ENCODE measurements around the gene FAM120AOS.

FAM120AOS gene

DNA sequence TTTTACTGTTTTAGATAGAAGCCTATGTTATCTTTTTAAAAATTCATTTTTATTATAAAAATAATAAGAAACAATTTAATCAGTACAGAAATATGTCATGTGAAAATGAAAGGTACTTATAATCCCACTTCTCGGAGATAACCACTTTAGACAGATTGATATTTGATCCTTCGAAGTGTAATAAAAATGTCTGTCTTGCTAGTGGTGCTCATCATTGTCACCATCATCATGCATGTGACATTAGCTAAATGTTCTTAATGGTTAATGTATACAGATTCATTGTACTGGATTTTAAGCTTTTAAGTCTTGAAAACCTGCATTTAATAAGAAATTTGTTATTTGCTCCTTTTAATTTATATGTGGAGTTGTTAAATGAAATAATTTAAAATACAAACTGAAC, 30.1 kb upstream of the FAM120AOS start:
- no peak overlapping the region for H3K27ac ChIP-seq (ENCODE audit: poor library complexity, severe bottlenecking)
- no peak for ATAC-seq (ENCODE audit: low read depth)
- no peak for TF ChIP-seq CTCF (IDR thresholded peaks at IDR 0.05; ENCODE audit: poor library complexity, severe bottlenecking)
- no peak for DNase-seq (ENCODE audit: low spot score)
- H3K36me3 ChIP-seq (ENCODE audit: low read depth): peaks cover 53% of the 10 kb centered on the region
- no peaks in the 10 kb centered on the region for H3K4me1 ChIP-seq (ENCODE audit: insufficient read depth, poor library complexity, severe bottlenecking)
- no peaks in the 10 kb centered on the region for H3K9me3 ChIP-seq (ENCODE audit: severe bottlenecking)
- H3K4me3 ChIP-seq (ENCODE audit: severe bottlenecking): no peak overlapping the region
- no peaks in the 10 kb centered on the region for H3K27me3 ChIP-seq (ENCODE audit: insufficient read depth, poor library complexity, severe bottlenecking)

DNA sequence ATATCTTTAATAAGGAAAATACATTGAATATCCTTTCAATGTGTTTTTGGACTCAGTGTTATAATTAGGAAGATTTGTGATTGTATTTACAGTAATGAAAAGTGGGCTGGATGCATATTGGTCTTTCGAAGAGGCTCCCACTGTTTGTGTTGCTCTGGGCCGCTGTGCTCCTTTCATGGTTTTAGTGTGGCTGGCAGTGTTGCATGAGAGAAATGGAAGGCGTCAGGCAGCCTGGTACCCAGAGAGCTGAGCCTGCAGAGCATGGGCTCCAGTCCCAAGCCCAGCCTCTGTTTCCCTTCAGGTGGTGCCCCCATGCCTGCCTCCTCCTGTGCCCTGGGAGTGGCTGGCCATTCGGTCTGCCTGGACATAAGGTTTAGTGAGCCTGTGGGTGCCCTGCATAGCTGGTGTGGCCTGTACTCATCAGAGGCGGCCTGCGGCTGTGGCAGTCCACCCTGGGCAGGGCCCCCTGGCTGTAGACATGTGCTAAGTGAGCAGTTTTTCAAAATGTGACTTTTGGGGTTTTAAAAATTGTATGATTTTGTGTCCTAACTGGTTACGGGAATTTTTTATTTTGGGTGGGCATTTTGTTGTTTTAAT, 27.4 kb upstream of the FAM120AOS start:
- Histone ChIP-seq H3K4me3 (ENCODE audit: severe bottlenecking) (no peak overlapping the region), H3K9me3 (ENCODE audit: severe bottlenecking) (no peaks in the 10 kb centered on the region), H3K4me1 (ENCODE audit: insufficient read depth, poor library complexity, severe bottlenecking) (no peaks in the 10 kb centered on the region), H3K27me3 (ENCODE audit: insufficient read depth, poor library complexity, severe bottlenecking) (no peaks in the 10 kb centered on the region), H3K27ac (ENCODE audit: poor library complexity, severe bottlenecking) (no peak overlapping the region), H3K36me3 (ENCODE audit: low read depth) (peaks cover 57% of the 10 kb centered on the region)
- ATAC-seq (ENCODE audit: low read depth) (no peak), DNase-seq (ENCODE audit: low spot score) (no peak)
- no peak for TF ChIP-seq CTCF (IDR thresholded peaks at IDR 0.05; ENCODE audit: poor library complexity, severe bottlenecking)

GRCh38 chr9:93480262-93480661, 26.9 kb upstream of the FAM120AOS start:
- no peak for TF ChIP-seq CTCF (IDR thresholded peaks at IDR 0.05; ENCODE audit: poor library complexity, severe bottlenecking)
- Histone ChIP-seq H3K27ac (ENCODE audit: poor library complexity, severe bottlenecking) (no peak overlapping the region), H3K4me1 (ENCODE audit: insufficient read depth, poor library complexity, severe bottlenecking) (no peaks in the 10 kb centered on the region), H3K4me3 (ENCODE audit: severe bottlenecking) (no peak overlapping the region), H3K36me3 (ENCODE audit: low read depth) (peaks cover 59% of the 10 kb centered on the region), H3K9me3 (ENCODE audit: severe bottlenecking) (no peaks in the 10 kb centered on the region), H3K27me3 (ENCODE audit: insufficient read depth, poor library complexity, severe bottlenecking) (no peaks in the 10 kb centered on the region)
- DNase-seq (ENCODE audit: low spot score) (no peak), ATAC-seq (ENCODE audit: low read depth) (no peak)

GRCh38 chr9:93479726-93480125, 26.3 kb upstream of the FAM120AOS start:
- Histone ChIP-seq H3K9me3 (ENCODE audit: severe bottlenecking) (no peaks in the 10 kb centered on the region), H3K36me3 (ENCODE audit: low read depth) (peaks cover 59% of the 10 kb centered on the region), H3K4me1 (ENCODE audit: insufficient read depth, poor library complexity, severe bottlenecking) (no peaks in the 10 kb centered on the region), H3K4me3 (ENCODE audit: severe bottlenecking) (no peak overlapping the region), H3K27ac (ENCODE audit: poor library complexity, severe bottlenecking) (no peak overlapping the region), H3K27me3 (ENCODE audit: insufficient read depth, poor library complexity, severe bottlenecking) (no peaks in the 10 kb centered on the region)
- ATAC-seq (ENCODE audit: low read depth) (no peak), DNase-seq (ENCODE audit: low spot score) (no peak)
- TF ChIP-seq CTCF (IDR thresholded peaks at IDR 0.05; ENCODE audit: poor library complexity, severe bottlenecking): no peak

- Histone ChIP-seq H3K36me3 (ENCODE audit: low read depth) (peaks cover 62% of the 10 kb centered on the region), H3K4me3 (ENCODE audit: severe bottlenecking) (no peak overlapping the region), H3K27ac (ENCODE audit: poor library complexity, severe bottlenecking) (no peak overlapping the region), H3K27me3 (ENCODE audit: insufficient read depth, poor library complexity, severe bottlenecking) (no peaks in the 10 kb centered on the region), H3K9me3 (ENCODE audit: severe bottlenecking) (no peaks in the 10 kb centered on the region), H3K4me1 (ENCODE audit: insufficient read depth, poor library complexity, severe bottlenecking) (peaks cover 7% of the 10 kb centered on the region)
- TF ChIP-seq CTCF (IDR thresholded peaks at IDR 0.05; ENCODE audit: poor library complexity, severe bottlenecking): no peak
- no peak for DNase-seq (ENCODE audit: low spot score)
- ATAC-seq (ENCODE audit: low read depth): no peak
These were observed 24.0 kb upstream of the FAM120AOS start for GRCh38 chr9:93477397-93477796.

All from RWPE2 (cell line).